Stimulated activated naive CD8-positive, alpha-beta T cell treated with anti-CD3 and anti-CD28 coated beads, Interleukin-15, amount 100 ng/mL, for 72 hours (primary cell): ENCODE data around the gene TOX3.
A peak's percentile ranks its signal among the peaks of the same experiment; 100 is the strongest.

Experiments used
- ATAC-seq: fragments of 150-1000 bp; cut with Tn5 transposase; 2 replicates; pipeline ENCODE4 v1.10.0; 2021; ENCODE audit warnings: mild to moderate bottlenecking, moderate library complexity
- DNase-seq, 2 donors: peaks; one replicate each; pipeline ENCODE4 v3.0.0; 2021 to 2022
- H3K27ac Mint-ChIP-seq, 2 donors: one replicate each; pipeline ENCODE4 v1.8.0; 2022; ENCODE audit warnings: mild to moderate bottlenecking in 2 of 2, mixed read lengths in 2 of 2, moderate library complexity in 2 of 2
- H3K27me3 Mint-ChIP-seq: one replicate; pipeline ENCODE4 v1.8.0; 2022; ENCODE audit warnings: mixed read lengths
- H3K4me1 Mint-ChIP-seq: one replicate; pipeline ENCODE4 v1.8.0; 2022; ENCODE audit warnings: mild to moderate bottlenecking, mixed read lengths
- H3K4me3 Mint-ChIP-seq, 2 donors: one replicate each; pipeline ENCODE4 v1.8.0; 2022; ENCODE audit warnings: mild to moderate bottlenecking in 2 of 2, mixed read lengths in 2 of 2, moderate library complexity in 1 of 2
- H3K9me3 Mint-ChIP-seq, 2 donors: one replicate each; pipeline ENCODE4 v1.8.0; 2022; ENCODE audit warnings: mixed read lengths in 2 of 2

TOX3 gene

GRCh38 chr16:52529226-52529625 is 17.7 kb downstream of the TOX3 start:
- Mint-ChIP-seq H3K27ac (no peak overlapping the region), H3K4me1 (no peaks in the 10 kb centered on the region), H3K27me3 (no peaks in the 10 kb centered on the region), H3K9me3 (peaks cover 4 to 7% of the 10 kb centered on the region in 2 donors), H3K4me3 (no peak overlapping the region)
- ATAC-seq (no peak), DNase-seq (no peak)

DNA sequence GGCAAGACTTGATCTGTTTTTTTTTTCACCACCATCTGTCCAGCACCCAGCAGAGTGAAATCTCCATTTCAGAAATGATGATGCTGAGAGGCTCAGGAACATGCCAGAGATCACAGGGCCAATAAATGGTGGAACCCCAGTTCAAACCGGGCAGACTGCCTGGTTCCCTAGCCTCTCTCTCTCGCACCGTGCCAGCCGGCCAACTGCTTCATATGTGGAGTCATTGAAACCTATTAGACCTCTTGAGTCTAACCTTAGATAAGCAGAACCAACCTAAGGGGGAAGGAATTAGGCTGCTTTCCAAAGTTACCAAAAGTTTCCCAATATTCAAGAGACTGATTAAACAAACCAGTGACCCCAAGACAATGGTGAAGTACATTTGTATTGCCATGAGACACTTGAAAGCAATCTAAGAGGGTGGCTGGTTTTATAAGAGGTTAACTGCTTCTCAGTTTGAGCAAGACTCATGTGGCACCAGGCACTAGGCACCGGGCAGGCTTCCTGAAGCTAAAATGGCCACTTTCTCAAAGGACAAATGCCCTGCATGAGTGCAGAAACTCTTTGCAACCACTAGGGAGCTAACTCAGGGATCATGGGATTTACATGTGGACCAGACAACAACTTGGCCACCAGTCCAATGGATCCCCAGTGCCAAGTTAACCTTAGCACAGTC is 18.4 kb downstream of the TOX3 start:
- Mint-ChIP-seq H3K4me1 (no peaks in the 10 kb centered on the region), H3K9me3 (peaks cover 4 to 7% of the 10 kb centered on the region in 2 donors), H3K4me3 (no peak overlapping the region), H3K27ac (no peak overlapping the region), H3K27me3 (no peaks in the 10 kb centered on the region)
- ATAC-seq (no peak), DNase-seq (no peak)

DNA sequence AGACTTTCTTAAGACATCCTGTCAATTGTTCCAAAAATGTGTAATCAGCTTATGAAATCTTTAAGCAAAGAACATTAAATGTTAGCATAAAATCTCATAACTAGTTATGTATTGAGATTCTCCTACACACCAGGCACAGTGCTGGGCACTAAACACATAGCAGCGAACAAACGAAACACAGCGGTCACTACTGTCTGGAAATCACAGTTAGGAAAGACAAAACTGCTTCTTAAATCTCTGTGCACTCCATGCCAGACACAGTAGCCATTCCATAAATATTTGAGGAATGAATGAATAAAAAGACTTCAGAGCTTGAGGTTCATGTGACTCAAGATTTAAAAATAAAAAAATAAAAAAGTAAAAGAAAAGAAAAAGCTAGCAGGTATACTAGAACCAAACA is 20.1 kb downstream of the TOX3 start:
- Mint-ChIP-seq H3K9me3 (peaks cover 4 to 14% of the 10 kb centered on the region in 2 donors), H3K4me3 (no peak overlapping the region), H3K27me3 (no peaks in the 10 kb centered on the region), H3K4me1 (no peaks in the 10 kb centered on the region), H3K27ac (no peak overlapping the region)
- no peak for DNase-seq
- no peak for ATAC-seq

- Mint-ChIP-seq H3K9me3 (peaks cover 4 to 14% of the 10 kb centered on the region in 2 donors), H3K4me1 (no peaks in the 10 kb centered on the region), H3K4me3 (no peak overlapping the region), H3K27ac (peak overlapping the region in 1 of 2 donors; percentile 65), H3K27me3 (no peaks in the 10 kb centered on the region)
- DNase-seq (no peak), ATAC-seq (no peak)
Observed at GRCh38 chr16:52526116-52526828, 20.7 kb downstream of the TOX3 start.

DNA sequence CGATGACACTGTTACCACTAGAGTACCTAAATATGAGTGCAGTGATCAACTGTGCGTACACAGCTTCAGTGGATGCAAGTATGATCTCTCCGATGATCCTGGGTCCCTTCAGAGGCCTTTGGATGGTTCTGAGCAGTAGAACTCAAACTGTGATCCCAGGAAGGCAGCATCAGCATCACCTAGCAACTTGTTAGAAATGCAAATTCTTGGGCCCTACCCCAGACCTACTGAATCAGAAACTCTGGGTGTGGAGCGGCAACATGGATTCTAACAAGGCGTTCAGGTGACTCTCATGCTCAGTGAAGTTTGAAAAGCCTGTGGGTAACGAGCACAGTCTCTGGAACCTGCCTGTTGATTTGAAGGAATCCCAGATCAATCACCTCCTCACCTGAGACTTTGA is 25.4 kb downstream of the TOX3 start:
- peaks cover 6% of the 10 kb centered on the region in 2 donors for H3K9me3 Mint-ChIP-seq
- DNase-seq (no peak), ATAC-seq (no peak)
- H3K4me1 Mint-ChIP-seq = no peaks in the 10 kb centered on the region
- H3K27ac Mint-ChIP-seq = no peak overlapping the region
- no peak overlapping the region for H3K4me3 Mint-ChIP-seq
- H3K27me3 Mint-ChIP-seq = no peaks in the 10 kb centered on the region

GRCh38 chr16:52518884-52519283 is 28.1 kb downstream of the TOX3 start:
- H3K4me1 Mint-ChIP-seq = no peaks in the 10 kb centered on the region
- H3K27ac Mint-ChIP-seq = no peak overlapping the region
- H3K4me3 Mint-ChIP-seq = no peak overlapping the region
- peaks cover 6 to 11% of the 10 kb centered on the region in 2 donors for H3K9me3 Mint-ChIP-seq
- DNase-seq (no peak), ATAC-seq (no peak)
- H3K27me3 Mint-ChIP-seq = no peaks in the 10 kb centered on the region

DNA sequence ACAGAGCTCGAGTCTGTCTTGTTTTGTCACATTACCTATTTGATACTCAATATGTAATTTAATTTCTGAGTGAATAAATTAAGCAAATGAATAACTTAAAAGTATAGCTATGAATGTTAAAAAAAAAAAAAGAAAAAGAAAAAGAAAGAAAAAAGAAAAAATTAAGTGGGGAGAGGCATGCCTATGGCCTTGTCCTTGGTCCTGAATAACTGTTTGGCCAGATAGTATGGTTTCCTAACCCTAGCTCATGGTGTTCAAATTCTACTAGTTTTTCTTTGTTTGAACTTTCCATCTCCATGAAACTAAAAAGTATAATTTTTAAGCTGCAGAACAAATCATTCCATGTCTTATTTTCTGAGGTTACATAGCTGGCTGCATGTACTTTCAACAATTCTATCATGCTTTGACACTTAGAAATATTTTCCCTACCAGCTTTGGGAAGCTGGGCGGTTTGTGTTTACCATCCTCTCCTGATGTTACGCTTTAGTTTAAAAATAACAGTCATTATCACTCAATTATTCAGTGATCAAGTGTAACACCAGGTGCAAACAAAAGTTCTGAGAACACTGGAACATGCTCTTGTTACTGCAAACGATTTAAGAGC is 31.8 kb downstream of the TOX3 start:
- Mint-ChIP-seq H3K4me1 (no peaks in the 10 kb centered on the region), H3K27ac (no peak overlapping the region), H3K4me3 (no peak overlapping the region), H3K9me3 (peaks cover 9 to 11% of the 10 kb centered on the region in 2 donors), H3K27me3 (no peaks in the 10 kb centered on the region)
- ATAC-seq (no peak), DNase-seq (no peak)

DNA sequence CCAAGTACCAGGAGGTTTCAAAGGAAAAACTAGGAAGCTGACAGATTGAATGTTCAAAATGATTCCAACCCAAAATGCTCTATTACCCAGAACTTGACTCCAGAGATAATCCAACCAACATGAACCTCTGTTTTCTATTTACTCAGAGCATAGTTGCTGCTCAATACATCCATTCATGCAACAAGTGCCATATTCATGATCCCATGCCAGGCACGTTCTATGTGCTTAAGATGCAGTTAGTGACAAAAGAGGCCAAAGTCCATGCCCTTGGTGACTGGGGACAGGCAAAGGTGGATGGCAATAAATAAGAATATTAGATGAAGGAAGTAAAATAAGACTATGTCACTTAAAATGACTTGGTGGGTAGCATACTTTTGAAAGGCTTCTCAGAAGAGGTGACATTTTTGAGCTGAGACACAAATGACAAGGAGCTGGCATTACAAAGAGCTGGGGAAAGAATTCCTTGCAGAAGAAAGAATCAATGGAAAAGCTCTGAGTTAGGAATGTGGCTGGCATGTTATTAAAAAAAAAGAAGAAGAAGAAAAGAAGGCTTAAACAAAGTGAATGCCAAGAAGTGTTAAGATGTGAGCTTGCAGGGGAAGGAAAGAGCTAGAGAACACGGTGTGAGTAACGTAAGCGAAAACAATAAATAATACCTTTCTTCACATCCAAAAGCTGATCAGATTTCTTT is 34.5 kb downstream of the TOX3 start:
- Mint-ChIP-seq H3K4me3 (no peak overlapping the region), H3K27me3 (no peaks in the 10 kb centered on the region), H3K4me1 (no peaks in the 10 kb centered on the region), H3K9me3 (peaks cover 5 to 9% of the 10 kb centered on the region in 2 donors), H3K27ac (no peak overlapping the region)
- ATAC-seq (no peak), DNase-seq (no peak)

DNA sequence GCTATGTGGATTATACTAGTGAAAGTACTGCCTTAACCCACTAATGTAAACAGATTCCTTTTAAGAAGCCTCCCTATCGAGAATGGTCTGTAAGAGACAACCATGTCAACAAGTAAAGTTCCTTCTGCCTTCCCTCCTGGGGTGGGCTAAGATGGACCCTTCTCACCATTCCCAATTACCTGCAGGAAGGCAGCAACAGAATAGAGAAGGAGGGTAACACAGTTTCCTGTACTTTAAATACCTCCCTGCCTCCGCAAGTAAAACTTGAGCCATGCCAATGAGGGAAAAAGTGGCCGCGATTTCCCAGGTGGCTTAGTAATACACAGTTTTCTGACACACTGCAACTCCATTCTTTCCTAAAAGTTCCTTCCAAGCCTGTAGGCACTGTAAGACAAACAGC is 45.2 kb downstream of the TOX3 start:
- no peaks in the 10 kb centered on the region for H3K27me3 Mint-ChIP-seq
- H3K4me3 Mint-ChIP-seq = no peak overlapping the region
- H3K4me1 Mint-ChIP-seq = no peaks in the 10 kb centered on the region
- ATAC-seq (no peak), DNase-seq (no peak)
- peaks cover 7 to 9% of the 10 kb centered on the region in 2 donors for H3K9me3 Mint-ChIP-seq
- no peak overlapping the region for H3K27ac Mint-ChIP-seq

DNA sequence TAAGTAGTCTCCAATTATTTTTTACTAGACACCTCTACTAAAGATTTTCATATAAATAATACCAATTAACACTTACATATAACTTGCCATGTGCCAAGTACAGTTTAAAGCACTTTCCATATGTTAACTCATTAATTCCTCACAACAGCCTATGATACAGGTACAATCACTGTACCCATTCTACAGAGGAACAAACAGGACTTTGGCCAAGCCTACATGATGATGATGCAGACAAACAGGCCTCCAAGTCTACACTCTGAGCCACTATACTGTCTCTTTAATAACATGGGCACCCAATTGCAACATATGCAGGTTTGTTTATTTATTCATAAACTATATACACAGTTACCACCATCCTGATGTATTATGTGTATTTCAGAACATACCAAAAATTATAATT is 46.0 kb downstream of the TOX3 start:
- Mint-ChIP-seq H3K9me3 (peaks cover 7 to 9% of the 10 kb centered on the region in 2 donors), H3K27me3 (no peaks in the 10 kb centered on the region), H3K27ac (no peak overlapping the region), H3K4me1 (no peaks in the 10 kb centered on the region), H3K4me3 (no peak overlapping the region)
- ATAC-seq (no peak), DNase-seq (no peak)

DNA sequence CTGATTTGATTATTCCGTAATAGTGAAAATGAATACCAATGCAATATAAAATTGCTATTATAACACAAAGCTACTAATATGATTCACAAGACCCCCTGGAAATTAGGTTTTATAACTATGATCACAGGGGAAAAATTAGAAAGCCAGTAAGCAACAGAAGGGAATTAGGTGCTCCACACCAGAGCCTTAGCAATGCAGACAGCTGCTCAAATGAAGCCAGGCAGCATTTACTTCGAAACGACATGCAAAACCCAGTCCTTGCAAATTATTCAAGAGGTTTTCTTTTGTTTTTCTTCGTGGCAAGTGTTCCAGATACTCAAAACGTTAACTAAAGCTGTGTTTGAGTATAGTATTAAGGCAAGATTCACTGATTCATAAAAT is 47.9 kb downstream of the TOX3 start:
- Mint-ChIP-seq H3K27ac (no peak overlapping the region), H3K4me1 (no peaks in the 10 kb centered on the region), H3K9me3 (no peaks in the 10 kb centered on the region), H3K27me3 (no peaks in the 10 kb centered on the region), H3K4me3 (no peak overlapping the region)
- ATAC-seq (no peak), DNase-seq (no peak)

DNA sequence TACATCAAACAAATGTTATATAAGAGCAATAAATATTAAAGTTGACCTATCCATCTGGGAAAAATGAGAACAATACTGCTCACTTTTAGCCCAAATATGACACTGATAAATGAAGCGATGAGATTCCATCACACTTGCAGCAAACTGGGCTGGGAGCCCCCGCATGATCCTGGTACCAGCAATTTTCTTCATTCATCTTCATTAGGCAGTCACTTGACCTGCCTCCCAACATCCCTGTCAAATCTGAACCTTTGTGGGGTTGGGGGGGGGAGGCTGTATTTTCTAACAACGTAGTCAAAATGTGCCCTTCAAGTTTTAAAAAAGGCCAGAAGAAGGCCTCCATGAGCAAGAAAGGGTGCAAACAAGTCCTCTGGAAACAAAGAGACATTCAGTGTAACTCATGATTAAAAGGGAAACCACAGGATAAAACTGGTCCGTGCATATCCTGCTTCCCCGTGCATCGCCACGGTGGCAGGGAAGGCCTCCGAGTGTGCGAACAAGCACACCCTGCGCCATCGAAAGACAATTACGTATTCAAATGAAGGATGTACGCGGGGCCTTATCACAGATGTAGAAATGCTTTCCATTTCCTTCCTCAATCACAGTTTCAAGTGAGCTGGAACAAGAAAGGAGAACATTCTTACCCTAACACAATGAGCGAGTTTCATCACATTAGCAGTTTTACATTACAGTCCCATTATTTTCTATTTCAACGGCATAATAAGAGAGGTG is 48.4 kb downstream of the TOX3 start:
- H3K27ac Mint-ChIP-seq = no peak overlapping the region
- no peaks in the 10 kb centered on the region for H3K9me3 Mint-ChIP-seq
- no peak for DNase-seq
- no peaks in the 10 kb centered on the region for H3K27me3 Mint-ChIP-seq
- no peaks in the 10 kb centered on the region for H3K4me1 Mint-ChIP-seq
- H3K4me3 Mint-ChIP-seq = no peak overlapping the region
- ATAC-seq = no peak

DNA sequence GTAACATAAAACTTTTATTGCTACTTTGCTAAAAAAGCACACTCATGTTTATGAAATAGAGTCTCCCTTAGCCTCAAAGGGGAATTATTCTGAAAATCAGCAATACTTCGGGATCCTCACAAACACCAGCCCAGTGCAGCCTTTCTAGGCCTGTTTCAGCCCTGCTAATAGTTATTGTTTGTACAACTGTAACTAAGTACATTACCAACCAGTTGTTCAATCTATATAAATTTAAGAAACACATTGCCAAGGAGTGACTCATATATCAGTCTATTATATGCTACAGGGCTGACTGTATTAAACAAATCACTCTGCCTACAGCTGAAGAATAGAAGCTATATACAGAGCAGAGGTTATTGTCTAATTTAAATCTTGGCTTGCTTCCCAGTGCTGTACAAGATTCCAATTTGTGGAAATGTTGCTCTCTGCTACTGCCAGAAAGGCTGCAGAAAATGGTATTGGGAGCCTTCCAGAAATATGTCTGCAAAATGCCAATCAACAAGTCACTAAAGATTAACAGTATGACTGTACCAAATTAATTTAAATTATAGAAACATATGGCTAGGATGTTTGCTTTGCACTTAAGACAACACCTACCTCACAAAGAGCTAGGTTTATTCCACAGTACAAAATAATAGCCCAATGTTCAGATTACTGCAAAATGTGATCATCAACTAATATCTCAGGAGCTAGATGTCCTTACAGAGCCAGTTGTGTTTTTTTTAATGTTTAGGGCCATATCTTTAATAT is 49.7 kb downstream of the TOX3 start:
- no peak for ATAC-seq
- Mint-ChIP-seq H3K27ac (no peak overlapping the region), H3K4me1 (no peaks in the 10 kb centered on the region), H3K4me3 (no peak overlapping the region), H3K9me3 (no peaks in the 10 kb centered on the region), H3K27me3 (no peaks in the 10 kb centered on the region)
- no peak for DNase-seq

GRCh38 chr16:52496051-52496876 is 50.7 kb downstream of the TOX3 start:
- ATAC-seq = no peak
- Mint-ChIP-seq H3K9me3 (no peaks in the 10 kb centered on the region), H3K27me3 (no peaks in the 10 kb centered on the region), H3K4me1 (no peaks in the 10 kb centered on the region), H3K4me3 (no peak overlapping the region), H3K27ac (no peak overlapping the region)
- no peak for DNase-seq
